ENCODE results near the gene POLR2M.

Gene POLR2M

DNA sequence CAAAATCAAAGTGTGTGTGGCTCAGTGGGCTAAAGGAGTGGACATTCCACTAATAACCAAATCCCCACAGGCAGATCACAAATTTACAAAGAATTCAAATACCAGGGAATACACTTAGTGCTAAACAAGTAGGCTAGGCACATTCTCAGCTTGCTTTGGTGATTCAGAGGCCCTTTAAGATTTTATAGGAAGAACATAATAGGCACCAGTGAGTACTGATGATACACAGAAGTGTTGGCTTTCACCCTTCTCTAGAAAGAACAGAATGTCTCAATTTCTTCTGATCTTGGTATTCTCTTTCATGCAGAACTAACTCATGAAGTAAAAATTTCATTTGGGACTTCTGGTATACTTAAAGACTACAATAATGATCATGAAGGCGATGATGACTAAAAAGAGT is 55.0 kb downstream of the POLR2M start:
- Histone ChIP-seq H3K27ac (no peak overlapping the region), H3K4me3 (no peak overlapping the region)
- no peak for DNase-seq (ENCODE audit: low spot score)
- TF ChIP-seq, protein P1, sequence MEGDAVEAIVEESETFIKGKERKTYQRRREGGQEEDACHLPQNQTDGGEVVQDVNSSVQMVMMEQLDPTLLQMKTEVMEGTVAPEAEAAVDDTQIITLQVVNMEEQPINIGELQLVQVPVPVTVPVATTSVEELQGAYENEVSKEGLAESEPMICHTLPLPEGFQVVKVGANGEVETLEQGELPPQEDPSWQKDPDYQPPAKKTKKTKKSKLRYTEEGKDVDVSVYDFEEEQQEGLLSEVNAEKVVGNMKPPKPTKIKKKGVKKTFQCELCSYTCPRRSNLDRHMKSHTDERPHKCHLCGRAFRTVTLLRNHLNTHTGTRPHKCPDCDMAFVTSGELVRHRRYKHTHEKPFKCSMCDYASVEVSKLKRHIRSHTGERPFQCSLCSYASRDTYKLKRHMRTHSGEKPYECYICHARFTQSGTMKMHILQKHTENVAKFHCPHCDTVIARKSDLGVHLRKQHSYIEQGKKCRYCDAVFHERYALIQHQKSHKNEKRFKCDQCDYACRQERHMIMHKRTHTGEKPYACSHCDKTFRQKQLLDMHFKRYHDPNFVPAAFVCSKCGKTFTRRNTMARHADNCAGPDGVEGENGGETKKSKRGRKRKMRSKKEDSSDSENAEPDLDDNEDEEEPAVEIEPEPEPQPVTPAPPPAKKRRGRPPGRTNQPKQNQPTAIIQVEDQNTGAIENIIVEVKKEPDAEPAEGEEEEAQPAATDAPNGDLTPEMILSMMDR (IDR thresholded peaks at IDR 0.05), result no peak

DNA sequence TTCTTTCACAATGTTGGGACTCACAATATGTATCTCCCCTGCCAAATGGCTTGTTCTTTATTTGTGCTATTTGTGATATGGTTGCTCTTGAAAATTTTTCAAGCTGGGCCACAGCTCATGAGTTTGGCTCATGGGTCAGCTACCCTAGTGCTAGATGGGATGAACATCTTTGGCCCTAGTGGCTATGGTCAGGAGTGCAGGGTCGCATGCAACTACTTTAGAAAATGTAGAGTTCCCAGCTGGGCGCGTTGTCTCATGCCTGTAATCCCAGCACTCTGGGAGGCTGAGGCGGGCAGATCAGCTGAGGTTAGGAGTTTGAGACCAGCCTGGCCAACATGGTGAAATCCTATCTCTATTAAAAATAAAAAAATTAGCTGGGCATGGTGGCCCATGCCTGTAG is 55.8 kb downstream of the POLR2M start:
- DNase-seq (ENCODE audit: low spot score), result no peak
- TF ChIP-seq, protein P1 (IDR thresholded peaks at IDR 0.05), result no peak
- Histone ChIP-seq H3K27ac (no peak overlapping the region), H3K4me3 (no peak overlapping the region)

DNA sequence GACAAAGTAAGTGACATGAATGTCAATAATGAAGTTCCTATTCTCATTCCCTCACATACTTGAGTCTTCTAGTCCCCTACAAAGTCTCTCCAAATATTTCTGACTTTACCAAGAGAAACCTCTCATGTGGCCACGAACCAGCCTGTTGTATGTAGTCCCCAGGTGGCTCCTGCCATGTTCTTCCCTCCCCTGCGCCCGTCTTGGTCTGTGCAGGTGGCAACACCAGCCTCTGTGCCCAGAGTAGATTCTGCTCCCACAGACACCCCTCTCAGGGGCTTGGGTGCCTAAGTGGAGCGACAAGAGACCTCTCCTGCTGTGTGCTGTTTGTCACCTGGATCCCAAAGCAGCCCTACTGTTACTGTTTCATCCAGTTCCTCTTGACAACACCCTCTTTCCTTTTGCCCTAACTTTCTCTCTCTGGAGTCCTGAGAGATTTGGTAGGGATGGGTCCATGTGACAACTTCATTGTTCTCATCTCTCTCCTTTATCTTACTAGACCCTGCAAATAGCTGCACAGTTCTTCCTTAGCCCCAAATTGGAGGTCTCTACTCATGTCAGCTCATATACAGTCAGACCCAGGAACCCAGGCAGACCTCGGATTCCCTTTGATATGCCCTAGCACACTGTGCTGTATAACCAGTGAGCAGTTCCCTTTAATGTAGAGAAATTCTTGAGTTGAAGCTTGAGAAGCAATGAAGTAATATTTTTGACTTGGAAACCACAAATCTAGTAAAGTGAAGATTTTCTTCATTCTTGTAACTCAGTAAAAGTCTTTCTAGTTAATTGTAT is 56.9 kb downstream of the POLR2M start:
- DNase-seq (ENCODE audit: low spot score), result no peak
- TF ChIP-seq, protein P1 (IDR thresholded peaks at IDR 0.05), result no peak
- no peak overlapping the region for H3K4me3 ChIP-seq
- H3K27ac ChIP-seq, result no peak overlapping the region
